ENCODE data around the gene IQSEC1.

GRCh38 chr3:12935023-12935860, 138.0 kb downstream of the IQSEC1 start:
- no peak for TF ChIP-seq JUN (IDR thresholded peaks at IDR 0.05; ENCODE audit: borderline replicate concordance, insufficient read depth, insufficient read length, low read depth)
- TF ChIP-seq CTCF (IDR thresholded peaks at IDR 0.05; ENCODE audit: extremely low read depth in 1 of 2, insufficient read depth in 1 of 2, low read depth in 1 of 2, low read length in 2 of 2), result no peak
